Activated CD4-positive, alpha-beta T cell treated with anti-CD3 and anti-CD28 coated beads, Interleukin-10, Interleukin-2, amounts not matched to agents 100 ng/mL and 50 ng/mL, durations not matched to agents 16 hours and 8 hours (primary cell): Measurements from ENCODE around the gene IGF2BP3.

ENCODE experiments used
- DNase-seq: peaks from one replicate; pipeline ENCODE4 v3.0.0-alpha.2; 2020

IGF2BP3 gene

GRCh38 chr7:23471106-23471859 is 992 bp upstream of the IGF2BP3 start:
- peak; percentile 75 for DNase-seq

DNA sequence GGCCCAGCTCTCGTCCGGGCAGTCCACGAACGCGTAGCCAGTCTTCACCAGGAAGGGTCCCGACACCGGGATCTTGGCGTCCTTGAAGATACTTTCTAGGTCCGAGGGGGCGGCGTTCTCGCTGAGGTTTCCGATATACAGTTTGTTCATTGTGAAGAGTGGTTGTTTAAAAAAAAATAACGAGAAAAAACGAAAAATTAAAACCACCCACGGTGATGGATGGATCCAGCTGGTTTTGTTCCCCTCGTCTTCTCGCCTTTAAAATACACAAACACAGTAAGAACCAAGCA is 385 bp downstream of the IGF2BP3 start:
- DNase-seq, result no peak

DNA sequence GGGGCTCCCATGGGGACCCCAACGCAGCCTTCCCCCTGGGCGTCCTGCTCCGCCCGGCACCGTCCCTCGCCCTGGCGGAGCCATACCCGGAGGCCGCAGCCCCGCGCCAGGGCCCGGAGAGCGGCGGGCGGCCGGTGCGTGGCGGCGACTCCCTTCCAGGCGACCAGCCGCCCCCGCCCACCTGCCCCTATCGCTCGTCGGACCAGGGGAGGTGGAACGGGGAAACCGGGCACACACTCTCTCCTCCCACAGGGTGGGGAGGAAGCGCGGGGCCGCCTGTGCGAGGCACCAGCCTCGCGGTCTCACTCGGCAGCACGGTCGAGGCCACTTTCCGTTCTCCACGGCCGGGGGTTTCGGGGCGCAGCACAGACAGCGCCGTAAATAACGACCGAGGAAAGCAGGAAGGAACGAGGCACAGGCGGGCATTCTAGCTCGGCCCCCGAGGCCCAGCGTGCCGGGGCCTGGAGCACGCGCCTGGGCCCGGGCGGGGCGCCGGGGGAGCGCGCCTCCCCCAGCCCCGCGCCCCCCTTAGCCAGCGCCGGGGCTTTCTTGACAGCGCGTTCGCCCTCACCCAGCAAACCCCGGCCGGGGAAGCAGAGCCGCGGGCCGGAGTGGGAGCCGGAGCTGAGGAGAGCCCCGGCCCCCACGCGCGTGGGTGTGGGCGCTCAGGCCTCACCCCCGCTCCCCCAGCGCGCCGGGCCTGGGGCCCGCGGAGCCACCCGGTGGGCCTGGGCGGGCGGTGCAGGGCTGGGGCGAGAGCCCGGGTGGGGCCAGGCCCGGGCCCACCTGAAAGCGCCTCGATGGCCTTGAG is 936 bp downstream of the IGF2BP3 start:
- peak; percentile 36 for DNase-seq

DNA sequence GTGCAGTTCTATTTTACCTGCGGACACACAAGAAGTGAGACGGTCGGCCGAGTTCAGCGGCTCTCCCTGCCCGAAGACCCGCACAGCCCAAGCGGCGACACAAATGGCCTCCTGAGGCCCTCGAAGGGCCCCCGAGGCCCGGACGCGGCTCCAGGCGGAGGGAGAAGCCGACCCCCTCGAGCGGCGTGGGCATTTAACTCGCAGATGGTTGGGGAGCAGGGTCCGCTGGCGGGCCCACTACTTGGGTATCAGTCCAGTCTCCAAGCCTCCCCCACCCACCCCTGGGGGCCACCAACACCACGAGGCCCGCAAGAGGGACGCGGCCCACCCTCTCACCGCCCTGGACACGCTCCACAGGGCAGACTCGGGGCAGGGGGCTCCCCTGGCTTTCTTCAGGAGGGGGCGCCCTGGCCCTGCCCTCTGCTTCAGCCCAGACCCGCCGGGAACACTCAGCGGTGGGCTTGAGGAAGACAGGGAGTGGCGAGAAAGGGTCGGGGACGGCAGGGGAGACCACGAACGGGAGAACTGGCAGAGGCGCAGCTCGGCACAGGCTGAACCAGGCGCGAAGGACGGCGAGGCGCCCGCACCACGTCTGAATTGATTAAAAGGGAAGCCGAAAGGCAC is 1.7 kb downstream of the IGF2BP3 start:
- no peak for DNase-seq

DNA sequence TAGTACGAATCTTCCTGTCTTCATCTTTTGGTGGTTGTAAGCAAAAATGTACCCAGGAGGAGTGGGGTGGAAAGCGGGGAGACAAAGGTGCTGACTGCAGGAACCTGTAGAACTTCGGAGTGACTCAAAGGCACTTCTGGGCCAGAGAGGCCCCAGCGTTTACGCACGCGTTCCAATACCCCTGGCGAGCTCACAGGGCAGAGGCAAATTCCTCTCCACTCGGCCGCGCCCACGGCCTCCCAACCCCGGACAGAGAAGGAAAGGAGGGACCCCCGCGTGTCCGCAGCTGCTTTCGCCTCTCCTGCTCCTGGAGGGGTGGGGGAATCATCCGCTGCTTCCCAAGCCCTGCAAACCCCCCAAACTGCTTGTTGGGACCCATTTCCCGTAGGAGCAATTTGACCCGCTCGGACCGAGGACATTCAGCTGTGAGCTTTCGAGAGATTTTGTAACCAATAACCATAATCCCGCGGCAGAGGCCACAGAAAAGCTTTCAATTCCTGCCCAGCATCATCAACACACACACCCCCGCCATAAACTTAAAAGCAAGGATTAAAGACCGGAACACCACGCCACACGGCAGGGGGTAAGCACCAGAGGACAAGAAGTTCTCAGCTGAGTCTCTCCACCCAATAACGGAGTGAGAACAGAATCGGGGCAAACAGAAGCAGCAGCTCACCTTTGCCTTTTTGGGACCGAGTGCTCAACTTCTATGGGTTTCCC is 2.3 kb downstream of the IGF2BP3 start:
- peak; percentile 28 for DNase-seq

DNA sequence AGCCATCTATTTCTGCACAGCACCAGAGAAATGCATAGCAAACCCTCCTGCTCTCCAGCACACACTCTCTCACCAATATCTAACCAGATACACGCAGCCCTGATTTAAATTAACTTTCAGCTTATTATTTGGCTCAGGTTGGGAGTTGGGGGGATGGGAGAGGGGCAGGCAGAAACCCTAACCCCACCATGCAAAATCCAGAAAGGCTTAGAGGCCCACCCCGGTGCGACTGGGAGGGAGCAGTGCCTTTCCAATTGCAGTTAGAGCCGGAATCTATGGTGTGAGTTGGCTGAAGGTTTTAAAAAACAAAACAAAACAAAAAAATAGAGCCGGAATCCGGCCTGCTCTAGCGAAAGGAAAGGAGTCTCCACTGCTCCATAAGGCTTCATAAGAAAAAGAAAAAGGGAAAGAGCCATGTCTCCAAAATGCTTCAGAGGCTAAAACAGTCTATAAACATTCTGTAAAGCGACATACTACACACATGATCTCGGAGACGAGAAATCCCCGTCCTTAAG is 2.9 kb downstream of the IGF2BP3 start:
- DNase-seq, result no peak

DNA sequence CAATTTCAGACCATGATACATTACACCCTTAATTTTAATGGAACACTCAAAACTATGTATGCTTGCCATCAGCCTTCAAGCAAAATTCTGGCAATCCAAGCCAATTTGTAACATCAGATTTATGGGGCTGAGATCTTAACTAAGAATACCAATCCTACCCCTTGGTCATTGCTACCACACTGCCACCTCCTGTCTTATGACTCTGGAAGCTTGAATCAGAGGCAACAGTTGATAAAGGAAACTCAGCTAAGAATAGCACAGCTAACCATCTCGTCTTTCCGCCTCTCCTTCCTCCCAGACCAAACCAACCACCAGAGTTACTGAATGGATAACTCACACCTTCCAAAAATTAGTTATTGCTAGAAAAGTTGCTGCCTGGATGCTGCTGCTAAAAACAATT is 7.4 kb downstream of the IGF2BP3 start:
- no peak for DNase-seq

- DNase-seq, result no peak
Measured at GRCh38 chr7:23458044-23458443, 12.2 kb downstream of the IGF2BP3 start.

GRCh38 chr7:23456093-23456492 is 14.2 kb downstream of the IGF2BP3 start:
- no peak for DNase-seq

DNA sequence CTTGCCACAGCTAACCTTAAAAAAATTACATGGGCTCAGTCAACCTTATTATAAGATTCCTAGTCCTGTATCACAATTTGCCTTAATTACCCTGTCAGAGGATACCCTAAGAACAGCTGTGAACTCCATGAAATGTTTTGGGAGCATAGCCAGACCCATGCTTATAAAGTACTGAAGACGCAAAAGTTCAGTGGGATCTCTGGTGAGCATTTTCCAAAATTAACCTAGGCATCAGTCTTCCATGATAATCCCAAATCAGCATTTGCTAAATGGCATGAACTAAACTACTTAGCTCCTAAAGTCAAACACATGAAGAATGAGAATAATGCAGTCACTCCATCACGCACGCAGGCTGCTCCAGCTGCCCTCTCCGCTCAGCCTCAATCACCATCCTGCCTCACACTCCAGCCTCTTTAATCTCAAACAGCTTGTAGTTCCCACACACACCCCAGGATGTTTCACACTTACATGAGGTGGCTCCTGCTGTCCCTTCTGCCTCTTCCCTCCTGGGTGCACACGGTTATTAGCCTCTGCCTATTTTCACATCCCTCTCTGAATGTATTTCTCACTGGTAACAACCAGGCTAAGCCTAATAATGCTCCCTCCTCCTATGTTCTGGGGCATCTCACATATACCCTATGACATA is 15.3 kb downstream of the IGF2BP3 start:
- no peak for DNase-seq

GRCh38 chr7:23450518-23450917 is 19.8 kb downstream of the IGF2BP3 start:
- no peak for DNase-seq

GRCh38 chr7:23449941-23450340 is 20.4 kb downstream of the IGF2BP3 start:
- DNase-seq, result no peak

- DNase-seq, result no peak
Measured at GRCh38 chr7:23445326-23445725, 25.0 kb downstream of the IGF2BP3 start.

DNA sequence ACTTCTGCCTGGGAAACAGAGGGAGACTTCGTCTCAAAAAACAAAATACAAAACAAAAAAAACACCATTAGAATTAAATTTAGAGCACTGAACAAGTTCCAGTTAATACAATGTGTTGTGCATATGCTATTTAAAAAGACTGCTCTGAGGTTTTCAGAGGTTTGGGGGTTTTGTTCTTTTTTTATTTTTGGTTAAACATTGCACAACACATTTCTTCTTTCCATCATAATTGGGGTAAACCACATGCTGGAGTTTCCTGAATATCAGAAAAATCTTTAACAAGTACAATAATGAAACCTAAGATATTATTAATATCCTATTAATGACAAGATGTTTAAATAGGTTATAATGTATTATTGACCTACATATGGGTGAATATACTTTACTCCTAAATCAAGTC is 26.3 kb downstream of the IGF2BP3 start:
- DNase-seq, result no peak

GRCh38 chr7:23438171-23438570 is 32.1 kb downstream of the IGF2BP3 start:
- DNase-seq, result no peak

GRCh38 chr7:23434147-23434917 is 36.0 kb downstream of the IGF2BP3 start:
- DNase-seq, result no peak

- no peak for DNase-seq
Measured at GRCh38 chr7:23431702-23432199, 38.5 kb downstream of the IGF2BP3 start.

DNA sequence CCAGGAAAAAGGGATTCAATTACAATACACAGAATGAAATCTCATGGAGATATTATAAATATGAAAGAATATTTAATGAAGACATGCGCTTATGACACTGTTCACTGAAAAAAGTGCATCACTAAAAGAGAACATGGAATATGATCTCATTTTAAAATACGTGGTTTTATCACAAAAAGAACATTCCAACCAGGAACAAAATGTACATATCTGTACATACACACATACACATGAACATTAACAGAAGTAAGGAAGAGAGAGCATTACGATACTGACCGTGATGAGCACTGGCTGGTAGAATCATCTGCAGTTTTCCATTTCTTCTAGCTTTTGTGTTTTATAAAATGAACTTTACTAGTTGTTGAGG is 39.4 kb downstream of the IGF2BP3 start:
- DNase-seq, result no peak

DNA sequence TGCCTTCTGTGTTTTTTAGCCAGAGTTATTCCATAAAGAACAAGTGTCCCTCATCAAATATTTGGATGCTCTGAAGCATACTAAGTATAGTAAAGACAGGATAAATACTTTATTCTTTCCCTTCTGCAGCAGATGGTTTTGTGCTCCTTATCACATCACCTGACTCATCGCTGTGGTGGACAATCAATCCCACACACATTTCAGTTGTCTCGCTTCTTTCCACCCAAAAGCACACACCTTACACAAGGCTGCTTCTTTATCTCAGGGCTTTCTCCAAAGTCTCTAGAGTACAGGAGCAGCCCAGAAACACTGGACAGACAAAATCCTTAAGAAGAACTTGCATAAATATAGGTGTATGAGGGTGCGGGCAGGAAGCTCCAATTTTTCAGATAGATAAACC is 43.4 kb downstream of the IGF2BP3 start:
- DNase-seq, result no peak

GRCh38 chr7:23422909-23423308 is 47.4 kb downstream of the IGF2BP3 start:
- no peak for DNase-seq

DNA sequence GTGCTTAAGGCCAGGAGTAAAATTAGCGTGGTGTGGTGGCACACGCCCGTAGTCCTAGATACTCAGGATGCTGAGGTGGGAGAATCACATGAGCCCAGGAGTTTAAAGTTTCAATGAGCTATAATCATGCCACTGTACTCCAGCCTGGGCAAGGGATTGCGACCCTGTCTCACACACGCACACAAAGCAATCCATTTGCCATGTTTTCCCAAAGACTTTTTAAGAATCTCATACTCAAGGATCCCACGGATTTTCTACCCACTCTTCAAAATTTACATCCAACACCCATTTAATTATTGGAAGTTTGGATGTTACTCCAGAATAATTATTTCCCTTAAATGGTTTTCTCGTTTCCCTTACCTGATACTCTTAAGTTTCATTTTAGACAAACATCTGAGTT is 47.9 kb downstream of the IGF2BP3 start:
- DNase-seq, result no peak

GRCh38 chr7:23419845-23420244 is 50.4 kb downstream of the IGF2BP3 start:
- DNase-seq, result no peak
